SK-N-SH treated with all-trans-retinoic acid at 6 μM for 48 hours (cell line): ENCODE data around the gene NFAT5.

Experiments
- ATAC-seq: fragments of 200-7000 bp; cut with Tn5 transposase; 3 replicates; pipeline ENCODE4 v1.9.1; 2020; ENCODE audit warnings: mild to moderate bottlenecking, moderate library complexity
- BACH2 ChIP-seq: fragments of 250-450 bp; sonication (Bioruptor Pico); IDR thresholded peaks from 2 replicates; pipeline ENCODE4 v1.9.0; 2021; ENCODE audit warnings: mild to moderate bottlenecking, borderline replicate concordance
- CSDC2 ChIP-seq: fragments of 250-450 bp; sonication (Bioruptor Pico); IDR thresholded peaks from 2 replicates; pipeline ENCODE4 v1.5.0; 2020; ENCODE audit warnings: mild to moderate bottlenecking, moderate library complexity
- GLIS3 ChIP-seq: fragments of 250-450 bp; sonication (Bioruptor Pico); IDR thresholded peaks from 2 replicates; pipeline ENCODE4 v1.5.0; 2020; ENCODE audit warnings: mild to moderate bottlenecking, moderate library complexity
- OSR1 ChIP-seq: fragments of 250-450 bp; sonication (Bioruptor Pico); IDR thresholded peaks from 2 replicates; pipeline ENCODE4 v1.8.0; 2022; ENCODE audit warnings: moderate library complexity, mild to moderate bottlenecking, inconsistent platforms
- RARB ChIP-seq: fragments of 250-450 bp; sonication (Bioruptor Pico); IDR thresholded peaks from 2 replicates; pipeline ENCODE4 v1.8.0; 2021; ENCODE audit warnings: mild to moderate bottlenecking, moderate library complexity
- TOX ChIP-seq: fragments of 250-450 bp; sonication (Bioruptor Pico); IDR thresholded peaks from 2 replicates; pipeline ENCODE4 v1.8.0; 2021; ENCODE audit warnings: mild to moderate bottlenecking, moderate library complexity, borderline replicate concordance
- ZC3H10 ChIP-seq: fragments of 250-450 bp; sonication (Bioruptor Pico); IDR thresholded peaks from 2 replicates; pipeline ENCODE4 v1.5.1; 2021; ENCODE audit warnings: mild to moderate bottlenecking, moderate library complexity
- ZFP3 ChIP-seq: fragments of 250-450 bp; sonication (Bioruptor Pico); IDR thresholded peaks from 2 replicates; pipeline ENCODE4 v1.5.0; 2020; ENCODE audit warnings: mild to moderate bottlenecking, moderate library complexity
- ZFP30 ChIP-seq: fragments of 450-650 bp; formaldehyde crosslinking; IDR thresholded peaks from 2 replicates; pipeline ENCODE4 v1.5.0; 2022; ENCODE audit warnings: mild to moderate bottlenecking, moderate library complexity
- ZNF565 ChIP-seq: fragments of 450-650 bp; formaldehyde crosslinking; conservative IDR thresholded peaks from 2 replicates; pipeline ENCODE4 v1.5.0; 2020; ENCODE audit warnings: low read depth, mild to moderate bottlenecking, moderate library complexity
- ZNF70 ChIP-seq: fragments of 450-650 bp; formaldehyde crosslinking; IDR thresholded peaks from 2 replicates; pipeline ENCODE4 v1.5.0; 2020; ENCODE audit warnings: mild to moderate bottlenecking, moderate library complexity
- TF ChIP-seq, protein P1 (sequence below): fragments of 250-450 bp; sonication (Bioruptor Pico); IDR thresholded peaks from 2 replicates; pipeline ENCODE4 v1.8.0; 2020; ENCODE audit warnings: mild to moderate bottlenecking, moderate library complexity, borderline replicate concordance
- TF ChIP-seq, protein P2 (sequence below): fragments of 250-450 bp; sonication (Bioruptor Pico); IDR thresholded peaks from 2 replicates; pipeline ENCODE4 v1.5.0; 2020; ENCODE audit warnings: mild to moderate bottlenecking, moderate library complexity
- TF ChIP-seq, protein P3 (sequence below): fragments of 250-450 bp; sonication (Bioruptor Pico); IDR thresholded peaks from 2 replicates; pipeline ENCODE4 v1.8.0; 2021; ENCODE audit warnings: low read depth, mild to moderate bottlenecking, moderate library complexity, borderline replicate concordance
- TF ChIP-seq, protein P4 (sequence below): fragments of 250-450 bp; sonication (Bioruptor Pico); IDR thresholded peaks from 2 replicates; pipeline ENCODE4 v1.5.1; 2020; ENCODE audit warnings: low read depth, mild to moderate bottlenecking, moderate library complexity
- TF ChIP-seq, protein P5 (sequence below): fragments of 250-450 bp; sonication (Bioruptor Pico); IDR thresholded peaks from 2 replicates; pipeline ENCODE4 v1.5.1; 2021; ENCODE audit warnings: mild to moderate bottlenecking, moderate library complexity

The NFAT5 gene

DNA sequence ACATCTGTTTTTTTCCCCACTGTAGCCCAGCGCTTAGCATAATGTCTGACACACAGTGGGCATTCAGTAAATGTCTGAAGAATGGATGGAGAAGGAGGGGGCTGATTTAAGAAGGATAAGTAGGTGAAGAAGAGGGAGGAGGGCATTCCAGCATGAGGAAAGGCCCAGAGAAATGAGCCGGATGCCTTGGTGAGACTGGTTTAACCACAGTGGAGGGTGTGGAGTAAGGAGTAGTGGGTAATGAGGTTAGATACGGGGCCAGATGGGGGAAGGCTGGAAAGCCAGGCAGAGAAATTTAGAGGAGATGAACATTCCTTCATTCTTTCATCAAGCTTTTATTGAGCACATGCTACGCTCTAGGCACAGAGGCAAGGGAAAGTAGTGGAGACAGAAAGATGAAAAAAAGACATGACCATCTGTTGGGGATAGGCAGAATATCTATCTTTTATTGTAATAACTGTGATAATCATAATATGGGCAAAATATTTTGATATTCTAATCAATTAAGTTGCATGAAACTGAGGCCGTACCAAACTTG is 43.7 kb upstream of the NFAT5 start (continued):
- TF ChIP-seq, protein P1, sequence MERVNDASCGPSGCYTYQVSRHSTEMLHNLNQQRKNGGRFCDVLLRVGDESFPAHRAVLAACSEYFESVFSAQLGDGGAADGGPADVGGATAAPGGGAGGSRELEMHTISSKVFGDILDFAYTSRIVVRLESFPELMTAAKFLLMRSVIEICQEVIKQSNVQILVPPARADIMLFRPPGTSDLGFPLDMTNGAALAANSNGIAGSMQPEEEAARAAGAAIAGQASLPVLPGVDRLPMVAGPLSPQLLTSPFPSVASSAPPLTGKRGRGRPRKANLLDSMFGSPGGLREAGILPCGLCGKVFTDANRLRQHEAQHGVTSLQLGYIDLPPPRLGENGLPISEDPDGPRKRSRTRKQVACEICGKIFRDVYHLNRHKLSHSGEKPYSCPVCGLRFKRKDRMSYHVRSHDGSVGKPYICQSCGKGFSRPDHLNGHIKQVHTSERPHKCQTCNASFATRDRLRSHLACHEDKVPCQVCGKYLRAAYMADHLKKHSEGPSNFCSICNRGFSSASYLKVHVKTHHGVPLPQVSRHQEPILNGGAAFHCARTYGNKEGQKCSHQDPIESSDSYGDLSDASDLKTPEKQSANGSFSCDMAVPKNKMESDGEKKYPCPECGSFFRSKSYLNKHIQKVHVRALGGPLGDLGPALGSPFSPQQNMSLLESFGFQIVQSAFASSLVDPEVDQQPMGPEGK (CRISPR knock-in tag) = no peak
- no peak for TF ChIP-seq OSR1
- no peak for TF ChIP-seq ZFP30 (CRISPR knock-in tag)

DNA sequence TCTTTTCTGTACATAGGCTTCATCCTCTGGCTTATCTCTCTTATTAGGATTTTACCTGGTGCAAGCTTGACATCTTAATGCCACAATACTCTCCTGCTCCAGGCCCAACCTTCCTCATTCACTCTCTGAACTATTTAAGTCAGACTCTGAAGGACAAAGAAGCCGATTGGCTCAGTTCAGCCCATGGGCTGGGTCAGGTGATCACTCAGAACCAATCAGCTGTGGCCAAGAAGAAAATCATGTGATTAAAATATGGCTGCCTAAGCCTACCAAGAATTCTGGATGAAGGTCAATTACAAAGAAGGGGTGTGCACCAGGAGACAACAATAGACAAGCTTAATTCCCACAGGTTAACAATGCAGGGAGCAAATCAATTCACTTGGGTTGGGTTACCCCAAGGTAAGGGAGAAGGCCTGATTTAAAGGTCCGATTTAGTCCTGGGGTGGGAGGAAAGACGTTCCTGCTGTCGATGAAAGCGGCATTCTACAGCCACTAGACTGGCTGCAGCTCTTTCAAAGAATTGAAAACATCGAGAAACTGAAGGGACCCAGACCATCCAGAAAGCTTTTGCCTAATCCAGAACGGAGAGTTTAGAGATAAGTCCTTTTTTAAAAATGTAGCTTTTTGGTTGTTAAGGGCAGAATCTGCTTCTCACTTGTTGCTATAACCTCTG is 42.9 kb upstream of the NFAT5 start:
- TF ChIP-seq TOX = no peak
- TF ChIP-seq, protein P2, sequence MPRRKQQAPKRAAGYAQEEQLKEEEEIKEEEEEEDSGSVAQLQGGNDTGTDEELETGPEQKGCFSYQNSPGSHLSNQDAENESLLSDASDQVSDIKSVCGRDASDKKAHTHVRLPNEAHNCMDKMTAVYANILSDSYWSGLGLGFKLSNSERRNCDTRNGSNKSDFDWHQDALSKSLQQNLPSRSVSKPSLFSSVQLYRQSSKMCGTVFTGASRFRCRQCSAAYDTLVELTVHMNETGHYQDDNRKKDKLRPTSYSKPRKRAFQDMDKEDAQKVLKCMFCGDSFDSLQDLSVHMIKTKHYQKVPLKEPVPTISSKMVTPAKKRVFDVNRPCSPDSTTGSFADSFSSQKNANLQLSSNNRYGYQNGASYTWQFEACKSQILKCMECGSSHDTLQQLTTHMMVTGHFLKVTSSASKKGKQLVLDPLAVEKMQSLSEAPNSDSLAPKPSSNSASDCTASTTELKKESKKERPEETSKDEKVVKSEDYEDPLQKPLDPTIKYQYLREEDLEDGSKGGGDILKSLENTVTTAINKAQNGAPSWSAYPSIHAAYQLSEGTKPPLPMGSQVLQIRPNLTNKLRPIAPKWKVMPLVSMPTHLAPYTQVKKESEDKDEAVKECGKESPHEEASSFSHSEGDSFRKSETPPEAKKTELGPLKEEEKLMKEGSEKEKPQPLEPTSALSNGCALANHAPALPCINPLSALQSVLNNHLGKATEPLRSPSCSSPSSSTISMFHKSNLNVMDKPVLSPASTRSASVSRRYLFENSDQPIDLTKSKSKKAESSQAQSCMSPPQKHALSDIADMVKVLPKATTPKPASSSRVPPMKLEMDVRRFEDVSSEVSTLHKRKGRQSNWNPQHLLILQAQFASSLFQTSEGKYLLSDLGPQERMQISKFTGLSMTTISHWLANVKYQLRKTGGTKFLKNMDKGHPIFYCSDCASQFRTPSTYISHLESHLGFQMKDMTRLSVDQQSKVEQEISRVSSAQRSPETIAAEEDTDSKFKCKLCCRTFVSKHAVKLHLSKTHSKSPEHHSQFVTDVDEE (CRISPR knock-in tag) = no peak
- TF ChIP-seq BACH2 = no peak
- ATAC-seq = no peak; the same call in 2 of the 3 replicates

DNA sequence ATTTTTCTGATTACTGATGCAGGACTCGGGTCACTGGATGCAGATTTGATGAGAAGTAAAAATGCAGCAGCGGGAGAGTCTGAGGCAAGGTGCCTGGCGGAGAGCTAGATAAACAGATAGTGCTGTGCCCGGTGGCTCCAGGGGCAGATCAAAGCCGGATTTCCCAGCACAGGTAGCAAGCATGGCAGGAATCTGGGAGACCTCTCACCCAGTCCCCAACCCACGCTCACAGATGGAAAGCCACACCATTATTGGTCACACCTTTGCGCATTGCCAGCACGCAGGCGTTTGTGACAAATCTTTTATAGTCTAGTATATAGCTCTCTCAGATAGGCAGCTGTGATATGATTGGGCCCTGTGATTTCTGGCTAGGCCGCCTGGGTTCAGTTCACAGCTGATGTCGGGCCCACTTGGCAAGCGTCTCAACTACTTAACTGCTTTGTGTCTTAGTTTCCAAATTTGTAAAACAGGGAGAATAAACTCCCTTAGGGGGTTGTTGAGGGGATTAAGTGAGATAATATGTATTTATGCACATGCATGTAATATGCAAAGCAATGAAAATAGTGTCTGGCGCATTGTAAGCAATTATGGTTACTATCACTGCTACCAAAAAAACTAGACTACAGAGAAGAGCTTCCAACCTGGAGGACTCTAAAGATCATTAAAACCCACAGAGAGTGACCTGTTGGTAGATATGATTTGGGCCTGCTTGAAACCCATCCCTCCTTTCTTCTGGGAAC is 42.0 kb upstream of the NFAT5 start:
- TF ChIP-seq OSR1 (no peak), ZFP3 (CRISPR knock-in tag) (no peak), ZFP30 (CRISPR knock-in tag) (no peak), ZC3H10 (CRISPR knock-in tag) (no peak), BACH2 (no peak), RARB (no peak), CSDC2 (no peak), ZNF70 (CRISPR knock-in tag) (no peak), ZNF565 (no peak), GLIS3 (CRISPR knock-in tag) (no peak)
- TF ChIP-seq, protein P1 (CRISPR knock-in tag) = no peak
- TF ChIP-seq, protein P3, sequence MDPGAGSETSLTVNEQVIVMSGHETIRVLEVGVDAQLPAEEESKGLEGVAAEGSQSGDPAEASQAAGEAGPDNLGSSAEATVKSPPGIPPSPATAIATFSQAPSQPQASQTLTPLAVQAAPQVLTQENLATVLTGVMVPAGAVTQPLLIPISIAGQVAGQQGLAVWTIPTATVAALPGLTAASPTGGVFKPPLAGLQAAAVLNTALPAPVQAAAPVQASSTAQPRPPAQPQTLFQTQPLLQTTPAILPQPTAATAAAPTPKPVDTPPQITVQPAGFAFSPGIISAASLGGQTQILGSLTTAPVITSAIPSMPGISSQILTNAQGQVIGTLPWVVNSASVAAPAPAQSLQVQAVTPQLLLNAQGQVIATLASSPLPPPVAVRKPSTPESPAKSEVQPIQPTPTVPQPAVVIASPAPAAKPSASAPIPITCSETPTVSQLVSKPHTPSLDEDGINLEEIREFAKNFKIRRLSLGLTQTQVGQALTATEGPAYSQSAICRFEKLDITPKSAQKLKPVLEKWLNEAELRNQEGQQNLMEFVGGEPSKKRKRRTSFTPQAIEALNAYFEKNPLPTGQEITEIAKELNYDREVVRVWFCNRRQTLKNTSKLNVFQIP (CRISPR knock-in tag) = no peak
- TF ChIP-seq, protein P2 (CRISPR knock-in tag) = no peak
- TF ChIP-seq, protein P4, sequence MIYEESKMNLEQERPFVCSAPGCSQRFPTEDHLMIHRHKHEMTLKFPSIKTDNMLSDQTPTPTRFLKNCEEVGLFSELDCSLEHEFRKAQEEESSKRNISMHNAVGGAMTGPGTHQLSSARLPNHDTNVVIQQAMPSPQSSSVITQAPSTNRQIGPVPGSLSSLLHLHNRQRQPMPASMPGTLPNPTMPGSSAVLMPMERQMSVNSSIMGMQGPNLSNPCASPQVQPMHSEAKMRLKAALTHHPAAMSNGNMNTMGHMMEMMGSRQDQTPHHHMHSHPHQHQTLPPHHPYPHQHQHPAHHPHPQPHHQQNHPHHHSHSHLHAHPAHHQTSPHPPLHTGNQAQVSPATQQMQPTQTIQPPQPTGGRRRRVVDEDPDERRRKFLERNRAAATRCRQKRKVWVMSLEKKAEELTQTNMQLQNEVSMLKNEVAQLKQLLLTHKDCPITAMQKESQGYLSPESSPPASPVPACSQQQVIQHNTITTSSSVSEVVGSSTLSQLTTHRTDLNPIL (CRISPR knock-in tag) = no peak
- TF ChIP-seq, protein P5, sequence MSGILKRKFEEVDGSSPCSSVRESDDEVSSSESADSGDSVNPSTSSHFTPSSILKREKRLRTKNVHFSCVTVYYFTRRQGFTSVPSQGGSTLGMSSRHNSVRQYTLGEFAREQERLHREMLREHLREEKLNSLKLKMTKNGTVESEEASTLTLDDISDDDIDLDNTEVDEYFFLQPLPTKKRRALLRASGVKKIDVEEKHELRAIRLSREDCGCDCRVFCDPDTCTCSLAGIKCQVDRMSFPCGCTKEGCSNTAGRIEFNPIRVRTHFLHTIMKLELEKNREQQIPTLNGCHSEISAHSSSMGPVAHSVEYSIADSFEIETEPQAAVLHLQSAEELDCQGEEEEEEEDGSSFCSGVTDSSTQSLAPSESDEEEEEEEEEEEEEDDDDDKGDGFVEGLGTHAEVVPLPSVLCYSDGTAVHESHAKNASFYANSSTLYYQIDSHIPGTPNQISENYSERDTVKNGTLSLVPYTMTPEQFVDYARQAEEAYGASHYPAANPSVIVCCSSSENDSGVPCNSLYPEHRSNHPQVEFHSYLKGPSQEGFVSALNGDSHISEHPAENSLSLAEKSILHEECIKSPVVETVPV = no peak
- TF ChIP-seq, all 23 proteins: peak for 0
- ATAC-seq = no peak
